Pancreas (tissue), 10 donors: Measurements from ENCODE around the gene EXOC3L1. TPM values are rescaled to one million over a fixed set of nuclear protein-coding genes. Genes with fewer than 3 reads are reported as not detected.

Source experiments
- ATAC-seq, 4 donors: fragments of 200-7000 bp; cut with Tn5 transposase; one replicate each; pipeline versions ENCODE4 v1.8.0 to v1.9.1; 2020; ENCODE audit warnings: mild to moderate bottlenecking in 4 of 4, moderate library complexity in 4 of 4
- DNase-seq, 6 donors: peaks; one replicate each; pipeline ENCODE4 v3.0.0-alpha.2; 2020
- FAIRE-seq: peaks from 2 replicates; lab custom pipeline; 2012; peaks lifted over from hg19 to GRCh38; lab: Jason Lieb, UNC
- H3K27ac ChIP-seq, 4 donors: fragments of 200-600 bp; sonication (generic); 1 replicate in 3 of 4; 2 replicates in 1 of 4; pipeline versions ENCODE4 v1.5.0 to v1.8.0; 2020
- H3K27me3 ChIP-seq, 4 donors: fragments of 200-600 bp; one replicate each; pipeline ENCODE4 v1.8.0; 2021
- H3K36me3 ChIP-seq, 3 donors: fragments of 200-600 bp; sonication (generic) in 1 of 3; one replicate each; pipeline versions ENCODE4 v1.5.0 to v1.8.0; 2020 to 2021
- H3K4me1 ChIP-seq, 3 donors: fragments of 200-600 bp; one replicate each; pipeline ENCODE4 v1.8.0; 2021
- H3K4me3 ChIP-seq, 4 donors: fragments of 200-600 bp; sonication (generic) in 2 of 4; one replicate each; pipeline versions ENCODE4 v1.5.0 to v1.8.0; 2020 to 2021
- H3K9me3 ChIP-seq, 4 donors: fragments of 200-600 bp; one replicate each; pipeline ENCODE4 v1.8.0; 2021
- WGBS, 2 donors: extraction: QIAGEN DNeasy Blood & Tissue Kit; methylation state at CpG; one replicate each; pipeline ENCODE4 v1.1.7; 2013; 5-methylcytosine and 5-hydroxymethylcytosine counted together
- intact Hi-C, 3 donors: fragments of 100-400 bp; cut with DNase I; formaldehyde crosslinking; loops; one replicate each; pipeline versions ENCODE4 v1.11.1 to v1.14.2; 2022
- polyA plus RNA-seq, 2 donors: library from polyadenylated mRNA; stranded (reverse); fragments of 200-250 nt; gene quantifications; one replicate each; pipeline ENCODE4 v1.2.3, GENCODE V29; 2013
- total RNA-seq, 6 donors: library from RNA; stranded (reverse); fragmentation: NEBNext Ultra II Directional in 4 of 6; extraction: Animal tissue kit (Norgen Biotek cat#: 25700) in 4 of 6; gene quantifications; one replicate each; pipeline versions ENCODE4 v1.2.1 to v1.2.4, GENCODE V29; 2021 to 2023
- TF ChIP-seq, protein P1 (sequence below), 4 donors: fragments of 200-600 bp; sonication (generic) in 3 of 4; IDR thresholded peaks; one replicate each; pipeline versions ENCODE4 v1.5.0 to v1.8.0; 2021; ENCODE audit warnings: antibody characterized with exemption in 4 of 4
- donor health status: healthy with polysubstance abuse.
- donor health status: DM: no; HTN: no; CAD: no; lungs with moderate emphysema.
- donor health status: DM: no; HTN: no; CAD: no.
- donor health status: control.
- donor health status: control.
- donor health status: Bipolar disorder and iron deficiency.
- donor health status: DM: yes; HTN: yes; CAD: no.
- donor health status: DM: no; HTN: no; CAD: no.
- donor health status: DM: no; HTN: no; CAD: no.
- donor health status: DM: yes; HTN: yes; CAD: no.

The EXOC3L1 gene
- total and polyA plus RNA-seq, 8 donors, result 0.67 to 6.2 (median 1.5) TPM

DNA sequence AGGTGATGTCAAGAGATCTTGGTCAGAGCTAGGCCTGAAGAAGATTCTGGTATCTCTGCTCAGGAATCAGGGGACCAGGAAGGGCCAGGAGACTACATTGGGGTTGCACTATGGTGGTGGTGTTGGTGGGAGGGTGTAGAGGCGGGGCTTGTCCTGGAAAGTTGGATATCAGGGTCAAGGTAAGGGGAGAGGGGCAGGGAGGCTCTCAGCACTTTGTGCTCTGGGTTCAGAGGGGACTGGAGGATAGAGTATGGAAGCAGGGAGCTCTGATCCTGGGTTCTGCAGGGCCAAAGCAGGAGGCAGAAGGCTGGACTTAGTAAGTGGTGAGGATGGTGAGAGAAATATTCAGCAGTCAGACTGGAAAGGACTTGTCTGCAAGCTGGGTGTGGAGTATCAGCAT, 16.6 kb downstream of the EXOC3L1 start:
- TF ChIP-seq, protein P1, sequence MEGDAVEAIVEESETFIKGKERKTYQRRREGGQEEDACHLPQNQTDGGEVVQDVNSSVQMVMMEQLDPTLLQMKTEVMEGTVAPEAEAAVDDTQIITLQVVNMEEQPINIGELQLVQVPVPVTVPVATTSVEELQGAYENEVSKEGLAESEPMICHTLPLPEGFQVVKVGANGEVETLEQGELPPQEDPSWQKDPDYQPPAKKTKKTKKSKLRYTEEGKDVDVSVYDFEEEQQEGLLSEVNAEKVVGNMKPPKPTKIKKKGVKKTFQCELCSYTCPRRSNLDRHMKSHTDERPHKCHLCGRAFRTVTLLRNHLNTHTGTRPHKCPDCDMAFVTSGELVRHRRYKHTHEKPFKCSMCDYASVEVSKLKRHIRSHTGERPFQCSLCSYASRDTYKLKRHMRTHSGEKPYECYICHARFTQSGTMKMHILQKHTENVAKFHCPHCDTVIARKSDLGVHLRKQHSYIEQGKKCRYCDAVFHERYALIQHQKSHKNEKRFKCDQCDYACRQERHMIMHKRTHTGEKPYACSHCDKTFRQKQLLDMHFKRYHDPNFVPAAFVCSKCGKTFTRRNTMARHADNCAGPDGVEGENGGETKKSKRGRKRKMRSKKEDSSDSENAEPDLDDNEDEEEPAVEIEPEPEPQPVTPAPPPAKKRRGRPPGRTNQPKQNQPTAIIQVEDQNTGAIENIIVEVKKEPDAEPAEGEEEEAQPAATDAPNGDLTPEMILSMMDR (IDR thresholded peaks at IDR 0.05), result no peak
- no peak for ATAC-seq
- intact Hi-C loops, result no loop called here
- Histone ChIP-seq H3K9me3 (no peaks in the 10 kb centered on the region), H3K27ac (peak overlapping the region; percentile 58 to 85 (median 81)), H3K4me3 (peak overlapping the region in 2 of 4 donors; percentile 32 to 36), H3K36me3 (no peaks in the 10 kb centered on the region), H3K4me1 (peaks cover 0 to 25% (median 9%) of the 10 kb centered on the region in 3 donors), H3K27me3 (no peaks in the 10 kb centered on the region)
- no peak for FAIRE-seq
- WGBS, 2 donors, result 62 to 70% methylated on average over 1 of the region's 1 CpG
- DNase-seq, result no peak

DNA sequence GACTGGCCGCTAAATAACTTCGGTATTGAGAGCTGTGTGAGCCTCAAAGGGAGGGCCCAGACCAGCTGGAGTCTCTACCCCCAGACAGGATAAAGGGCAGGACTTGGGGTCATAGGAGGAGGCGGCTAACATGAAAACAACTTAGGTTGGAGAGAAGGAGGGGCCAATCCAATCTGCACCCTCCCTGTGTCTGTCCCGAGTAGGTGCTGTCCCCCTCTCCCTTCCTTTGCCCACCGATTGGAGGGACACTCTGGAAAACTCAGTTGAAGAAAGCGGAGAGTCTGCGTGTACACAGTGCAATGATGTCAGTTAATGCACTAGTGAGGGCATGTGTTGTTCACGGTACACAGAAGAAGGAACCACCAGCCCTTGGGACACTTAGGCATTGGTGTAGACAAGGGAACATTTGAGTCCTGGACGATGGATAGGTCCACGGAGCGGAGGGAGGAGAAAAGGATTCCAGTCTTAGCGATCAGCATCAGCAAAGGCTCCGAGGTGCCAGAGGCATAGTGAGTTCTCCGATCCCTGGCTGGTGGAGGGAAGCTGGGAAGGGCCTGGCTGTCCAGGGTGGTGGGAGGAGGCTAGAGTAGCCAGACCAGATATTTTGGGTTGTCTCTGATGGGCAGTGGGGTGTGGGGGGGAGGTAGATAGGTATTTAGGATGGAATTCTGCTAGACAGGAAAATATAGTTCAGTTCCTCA, 18.8 kb downstream of the EXOC3L1 start:
- whole genome bisulfite sequencing, 2 donors, result 38 to 44% methylated on average over 14 of the region's 14 CpGs
- peak overlapping the region; percentile 1 to 49 (median 28) for H3K4me3 ChIP-seq
- H3K36me3 ChIP-seq, result no peaks in the 10 kb centered on the region
- FAIRE-seq, result no peak
- H3K27me3 ChIP-seq, result no peaks in the 10 kb centered on the region
- DNase-seq, result peak in 1 of 6 donors; percentile 18
- TF ChIP-seq, protein P1 (IDR thresholded peaks at IDR 0.05), result no peak
- intact Hi-C loops, result no loop called here
- H3K27ac ChIP-seq, result peak overlapping the region; percentile 67 to 83 (median 78)
- no peaks in the 10 kb centered on the region for H3K9me3 ChIP-seq
- peaks cover 0 to 18% (median 9%) of the 10 kb centered on the region in 3 donors for H3K4me1 ChIP-seq
- ATAC-seq, result peak; percentile 5 to 13 (median 6)

DNA sequence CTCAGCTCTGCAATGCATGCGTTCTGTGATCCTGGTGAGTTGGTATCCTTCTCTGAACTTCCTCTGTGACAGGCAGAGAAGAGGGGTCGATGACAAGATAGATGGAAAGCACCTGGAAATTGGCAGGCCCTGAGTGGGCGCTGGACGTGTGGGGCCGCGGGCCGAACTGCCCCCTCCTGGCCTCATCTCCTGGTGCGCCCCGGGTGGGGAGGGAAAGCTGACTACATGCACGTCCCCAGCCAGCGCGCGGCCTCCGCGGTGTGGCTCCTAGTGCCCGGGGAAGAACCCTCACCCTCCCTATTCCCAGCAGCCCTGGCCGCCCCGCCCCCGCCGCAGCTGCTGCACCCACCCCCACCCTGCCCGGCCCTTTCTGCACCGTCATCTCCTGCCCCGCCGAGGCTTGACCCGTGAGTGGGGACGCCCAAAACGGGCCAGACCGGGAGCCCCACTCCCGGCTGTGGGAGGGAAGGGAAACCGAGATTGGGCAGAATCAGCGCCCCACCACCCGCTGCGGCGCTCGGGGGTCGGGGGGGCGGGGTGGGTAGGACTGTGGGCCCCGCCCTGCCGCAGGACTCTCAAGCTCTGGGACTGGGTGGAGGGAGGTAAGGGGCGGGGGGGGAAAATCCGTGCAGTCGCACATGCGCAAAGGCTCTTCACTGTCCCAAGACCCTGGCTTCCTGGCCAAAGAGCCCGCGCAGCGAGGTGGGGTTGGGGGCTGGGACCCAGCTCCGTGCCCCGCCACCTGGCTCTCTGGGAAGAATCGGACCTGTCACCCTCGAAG, 19.6 kb downstream of the EXOC3L1 start, which contains the start of gene NOL3:
Gene NOL3 (plus strand): TSS at position 371 of the 781 bp plus-strand sequence.
- Histone ChIP-seq H3K36me3 (no peaks in the 10 kb centered on the region), H3K27me3 (no peaks in the 10 kb centered on the region), H3K4me1 (peaks cover 0 to 18% (median 9%) of the 10 kb centered on the region in 3 donors), H3K9me3 (no peaks in the 10 kb centered on the region), H3K4me3 (peak within 1 kb of the TSS; percentile 1 to 49 (median 28)), H3K27ac (peak within 1 kb of the TSS; percentile 67 to 83 (median 78))
- 1% methylated on average over 37 to 48 of the region's 50 CpGs for WGBS, 2 donors
- TF ChIP-seq, protein P1 (IDR thresholded peaks at IDR 0.05), result no peak
- intact Hi-C loops, result no loop called here
- FAIRE-seq, result no peak
- ATAC-seq, result peak; percentile 75 to 81 (median 76)
- peak; percentile 81 to 93 (median 88) for DNase-seq

DNA sequence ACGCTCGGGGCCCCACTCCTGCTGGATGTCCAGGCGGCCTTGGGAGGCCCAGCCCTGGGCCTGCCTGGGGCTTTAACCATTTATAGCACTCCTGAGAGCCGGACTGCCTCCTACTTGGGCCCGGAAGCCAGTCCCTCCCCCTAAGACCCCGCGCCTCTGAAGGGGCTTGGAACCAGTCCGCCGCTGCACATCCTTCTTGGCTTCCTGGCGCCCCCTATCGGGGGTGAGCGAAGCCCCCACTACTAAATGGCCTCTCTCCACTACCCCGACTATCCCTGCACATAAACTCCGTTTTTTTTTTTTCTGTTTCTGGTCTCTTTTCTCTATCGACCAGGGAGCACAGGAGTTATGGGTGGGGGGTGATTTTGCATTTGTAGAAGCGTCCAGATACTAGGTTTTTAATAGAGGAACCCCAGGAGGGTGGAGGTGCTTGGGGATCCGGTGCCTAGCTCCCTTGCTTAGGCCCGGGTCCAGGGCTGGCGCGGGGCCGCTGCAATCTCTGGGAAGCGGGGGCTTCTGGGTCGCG, 20.2 kb downstream of the EXOC3L1 start:
- DNase-seq (peak in 3 of 6 donors; percentile 37 to 71 (median 68)), FAIRE-seq (no peak), ATAC-seq (peak in 3 of 4 donors; percentile 0 to 1 (median 1))
- intact Hi-C loops, result loop anchor here in 1 of 3 donors (10.0 kb wide), 1 partner anchor 195 kb away; no protein-coding TSS in a partner anchor
- Histone ChIP-seq H3K9me3 (no peaks in the 10 kb centered on the region), H3K36me3 (no peaks in the 10 kb centered on the region), H3K27ac (peak overlapping the region in 2 of 4 donors; percentile 81 to 83), H3K4me1 (peaks cover 0 to 18% (median 9%) of the 10 kb centered on the region in 3 donors), H3K27me3 (no peaks in the 10 kb centered on the region), H3K4me3 (peak overlapping the region; percentile 1 to 49 (median 28))
- TF ChIP-seq, protein P1 (IDR thresholded peaks at IDR 0.05), result peak in 3 of 4 donors; percentile 11 to 35 (median 20)
- 14 to 24% methylated on average over 24 of the region's 24 CpGs for WGBS, 2 donors
